ENCODE measurements around the gene IFI30.
A peak's percentile ranks its signal among the peaks of the same experiment; 100 is the strongest.

Gene IFI30

GRCh38 chr19:18173572-18174288 is at the start of gene IFI30:
Gene IFI30, plus strand, starts transcription at chr19:18173813. Its CDS starts 29 bp downstream, at chr19:18173842.
- ChIA-PET POLR2A (interaction anchor here (0.9 to 2.1 kb wide), 2 partner anchors 9 to 107 kb away, joined by 5 to 6 read pairs; partner anchors contain the start of gene JUND), CTCF (interaction anchor here (0.8 to 1.5 kb wide), 7 partner anchors 9 to 78 kb away, joined by 3 to 6 read pairs (median 4); partner anchors contain the start of gene MPV17L2)
- TF ChIP-seq CTCF (IDR thresholded peaks at IDR 0.05; ENCODE audit: control extremely low read depth, extremely low read depth, low read depth, missing control alignments) = no peak
- peak; percentile 89 for DNase-seq (ENCODE audit: extremely low spot score)

- TF ChIP-seq CTCF (IDR thresholded peaks at IDR 0.05; ENCODE audit: control extremely low read depth, extremely low read depth, low read depth, missing control alignments) = no peak
- DNase-seq (ENCODE audit: extremely low spot score) = no peak
- CTCF ChIA-PET = interaction anchor here (1.2 to 2.5 kb wide), 2 partner anchors 11 to 28 kb away, joined by 3 to 9 read pairs; partner anchors contain the start of gene PIK3R2
- POLR2A ChIA-PET = no interaction called here
These were observed 49.8 kb upstream of the IFI30 start for GRCh38 chr19:18123819-18124218.

GRCh38 chr19:18126097-18126496 is 47.5 kb upstream of the IFI30 start:
- no peak for TF ChIP-seq CTCF (IDR thresholded peaks at IDR 0.05; ENCODE audit: control extremely low read depth, extremely low read depth, low read depth, missing control alignments)
- DNase-seq (ENCODE audit: extremely low spot score) = no peak
- CTCF ChIA-PET = interaction anchor here (1.0 to 1.9 kb wide), 4 partner anchors 8 to 129 kb away, joined by 3 to 4 read pairs (median 4); no protein-coding TSS in a partner anchor
- POLR2A ChIA-PET = no interaction called here

- no peak for TF ChIP-seq CTCF (IDR thresholded peaks at IDR 0.05; ENCODE audit: control extremely low read depth, extremely low read depth, low read depth, missing control alignments)
- DNase-seq (ENCODE audit: extremely low spot score) = no peak
- ChIA-PET CTCF (interaction anchor here (1.0 to 1.8 kb wide), 3 partner anchors 15 to 23 kb away, joined by 5 to 6 read pairs (median 5); no protein-coding TSS in a partner anchor), POLR2A (no interaction called here)
These were observed 45.6 kb upstream of the IFI30 start for GRCh38 chr19:18128044-18128443.

- no peak for TF ChIP-seq CTCF (IDR thresholded peaks at IDR 0.05; ENCODE audit: control extremely low read depth, extremely low read depth, low read depth, missing control alignments)
- no peak for DNase-seq (ENCODE audit: extremely low spot score)
- POLR2A ChIA-PET = no interaction called here
- CTCF ChIA-PET = interaction anchor here (1.8 to 2.3 kb wide), 3 partner anchors 16 to 23 kb away, joined by 5 to 8 read pairs (median 6); no protein-coding TSS in a partner anchor
These were observed 44.8 kb upstream of the IFI30 start for GRCh38 chr19:18128805-18129204.

GRCh38 chr19:18130523-18131242 is 42.9 kb upstream of the IFI30 start:
- ChIA-PET CTCF (interaction anchor here (1.2 to 2.3 kb wide), 2 partner anchors 13 to 21 kb away, joined by 4 to 8 read pairs; no protein-coding TSS in a partner anchor), POLR2A (no interaction called here)
- TF ChIP-seq CTCF (IDR thresholded peaks at IDR 0.05; ENCODE audit: control extremely low read depth, extremely low read depth, low read depth, missing control alignments) = no peak
- no peak for DNase-seq (ENCODE audit: extremely low spot score)
